Astrocyte (in vitro differentiated cells and primary cell): ENCODE data around the gene WDR37.

Source experiments
- CTCF ChIP-seq: IDR thresholded peaks from 2 replicates; pipeline ENCODE4 v1.5.1; 2011; ENCODE audit warnings: low read depth, mild to moderate bottlenecking, inconsistent platforms, low read length, moderate library complexity; ENCODE audit not compliant: insufficient read depth
- EZH2 ChIP-seq: IDR thresholded peaks from 2 replicates; pipeline ENCODE4 v1.6.1; 2012; ENCODE audit warnings: mild to moderate bottlenecking, low read length, inconsistent platforms; ENCODE audit not compliant: insufficient read depth

DNA sequence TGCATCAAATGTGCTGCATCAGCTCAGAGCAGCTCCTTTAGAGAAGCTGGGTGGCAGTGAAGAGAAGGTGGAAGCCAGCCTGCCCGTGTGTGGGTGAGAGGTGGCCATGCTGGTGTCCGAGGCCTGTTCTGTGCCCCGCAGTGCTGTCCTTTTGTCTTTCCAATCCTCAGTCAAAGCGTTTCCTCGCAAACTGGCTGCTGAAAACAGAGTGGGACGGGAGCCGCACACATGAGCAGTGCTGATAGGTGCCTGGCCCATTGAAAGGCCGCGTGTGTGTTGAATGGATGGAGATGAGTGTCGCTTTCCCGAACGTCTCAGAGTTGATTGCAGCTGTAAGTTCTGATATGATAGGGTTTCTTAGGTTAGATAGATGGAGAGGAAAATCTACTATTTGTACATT, 39.3 kb downstream of the WDR37 start:
- TF ChIP-seq CTCF: no peak
- no peak for TF ChIP-seq EZH2
